Cardiac muscle cell (in vitro differentiated cells and primary cell): Measurements from ENCODE around the gene KIAA1143. TPM values are rescaled to one million over a fixed set of nuclear protein-coding genes. Genes with fewer than 3 reads are reported as not detected.
A peak's percentile ranks its signal among the peaks of the same experiment; 100 is the strongest.

Experiments used
- DNase-seq, 2 donors: peaks; one replicate each; pipeline versions ENCODE4 v3.0.0 to v3.0.0-alpha.2; 2010 to 2017; ENCODE audit warnings: low read depth in 1 of 2, low spot score in 1 of 2
- H3K27ac ChIP-seq: fragments of 200-600 bp; sonication (generic); 2 replicates; pipeline ENCODE4 v1.5.1; 2016
- H3K27me3 ChIP-seq: fragments of 200-600 bp; sonication (generic); 2 replicates; pipeline ENCODE4 v1.6.0; 2016; ENCODE audit warnings: control low read depth
- H3K36me3 ChIP-seq: fragments of 200-600 bp; sonication (generic); 2 replicates; pipeline ENCODE4 v1.5.1; 2016; ENCODE audit warnings: control low read depth
- H3K4me1 ChIP-seq: fragments of 200-600 bp; sonication (generic); 2 replicates; pipeline ENCODE4 v1.8.1; 2017; ENCODE audit warnings: low read depth, mild to moderate bottlenecking, mixed run types
- H3K4me3 ChIP-seq: fragments of 200-600 bp; sonication (generic); 2 replicates; pipeline ENCODE4 v1.5.1; 2016; ENCODE audit warnings: mild to moderate bottlenecking
- H3K9me3 ChIP-seq: fragments of 200-600 bp; sonication (generic); 2 replicates; pipeline ENCODE4 v1.5.1; 2017; ENCODE audit warnings: low read depth, mild to moderate bottlenecking, control low read depth
- polyA plus RNA-seq: library from polyadenylated mRNA; unstranded; fragments of >200 nt; fragmentation: Nextera tagmentation; extraction: Ambion mirVana; gene quantifications from 2 replicates; pipeline ENCODE4 v1.2.1, GENCODE V29; 2016
- total RNA-seq: library from RNA; depleted of rRNA; stranded (reverse); fragments of >200 nt; gene quantifications from 2 replicates; pipeline ENCODE4 v1.2.3, GENCODE V29; 2016
- TF ChIP-seq, protein P1 (sequence below): IDR thresholded peaks from 2 replicates; pipeline ENCODE4 v1.5.1; 2012; ENCODE audit warnings: low read depth, mild to moderate bottlenecking, low read length

The KIAA1143 gene
- total and polyA plus RNA-seq, 2 experiments from 2014 or later, result 20.9 to 30.4 TPM

DNA sequence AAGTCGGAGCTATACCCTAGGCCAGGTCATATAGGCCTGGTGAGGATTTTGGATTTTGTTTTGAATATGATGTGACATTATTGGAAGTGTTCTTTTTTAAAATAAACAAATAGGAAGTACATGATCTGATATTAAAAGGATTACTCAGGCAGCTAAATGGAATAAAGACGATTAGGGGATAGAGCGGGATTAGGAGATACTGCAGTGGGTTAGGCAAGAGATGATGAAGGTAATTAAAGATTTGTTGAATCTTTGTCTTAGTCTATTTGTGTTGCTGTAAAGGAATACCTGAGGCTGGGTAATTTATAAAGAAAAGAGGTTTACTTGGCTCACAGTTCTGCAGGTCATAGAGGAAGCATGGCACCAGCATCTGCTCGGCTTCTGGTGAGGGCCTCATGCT, 21.5 kb upstream of the KIAA1143 start:
- no peak for DNase-seq
- Histone ChIP-seq H3K4me3 (no peak overlapping the region), H3K27ac (no peak overlapping the region), H3K36me3 (no peaks in the 10 kb centered on the region), H3K27me3 (no peaks in the 10 kb centered on the region), H3K4me1 (no peaks in the 10 kb centered on the region), H3K9me3 (no peaks in the 10 kb centered on the region)
- TF ChIP-seq, protein P1, sequence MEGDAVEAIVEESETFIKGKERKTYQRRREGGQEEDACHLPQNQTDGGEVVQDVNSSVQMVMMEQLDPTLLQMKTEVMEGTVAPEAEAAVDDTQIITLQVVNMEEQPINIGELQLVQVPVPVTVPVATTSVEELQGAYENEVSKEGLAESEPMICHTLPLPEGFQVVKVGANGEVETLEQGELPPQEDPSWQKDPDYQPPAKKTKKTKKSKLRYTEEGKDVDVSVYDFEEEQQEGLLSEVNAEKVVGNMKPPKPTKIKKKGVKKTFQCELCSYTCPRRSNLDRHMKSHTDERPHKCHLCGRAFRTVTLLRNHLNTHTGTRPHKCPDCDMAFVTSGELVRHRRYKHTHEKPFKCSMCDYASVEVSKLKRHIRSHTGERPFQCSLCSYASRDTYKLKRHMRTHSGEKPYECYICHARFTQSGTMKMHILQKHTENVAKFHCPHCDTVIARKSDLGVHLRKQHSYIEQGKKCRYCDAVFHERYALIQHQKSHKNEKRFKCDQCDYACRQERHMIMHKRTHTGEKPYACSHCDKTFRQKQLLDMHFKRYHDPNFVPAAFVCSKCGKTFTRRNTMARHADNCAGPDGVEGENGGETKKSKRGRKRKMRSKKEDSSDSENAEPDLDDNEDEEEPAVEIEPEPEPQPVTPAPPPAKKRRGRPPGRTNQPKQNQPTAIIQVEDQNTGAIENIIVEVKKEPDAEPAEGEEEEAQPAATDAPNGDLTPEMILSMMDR, result no peak

DNA sequence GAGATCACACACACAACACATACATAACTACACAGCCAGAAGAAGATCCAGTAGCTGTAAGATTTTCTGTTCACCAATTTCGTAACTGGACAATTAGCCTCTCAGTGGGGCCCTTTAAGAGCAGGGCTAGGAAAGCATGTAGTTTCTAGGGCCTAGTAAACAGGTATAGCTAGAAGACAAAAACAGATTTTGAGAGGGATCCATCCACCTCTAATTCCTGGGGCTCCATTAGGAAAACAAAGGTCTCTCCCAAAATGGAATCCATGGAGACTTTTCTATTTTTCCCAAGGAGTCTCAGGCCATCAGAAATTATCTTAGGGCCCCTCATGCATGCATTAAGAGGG, 10.7 kb upstream of the KIAA1143 start:
- no peak for DNase-seq
- Histone ChIP-seq H3K27me3 (no peaks in the 10 kb centered on the region), H3K4me3 (no peak overlapping the region), H3K9me3 (peaks cover 4% of the 10 kb centered on the region), H3K36me3 (no peaks in the 10 kb centered on the region), H3K27ac (no peak overlapping the region), H3K4me1 (no peaks in the 10 kb centered on the region)
- TF ChIP-seq, protein P1, result no peak

DNA sequence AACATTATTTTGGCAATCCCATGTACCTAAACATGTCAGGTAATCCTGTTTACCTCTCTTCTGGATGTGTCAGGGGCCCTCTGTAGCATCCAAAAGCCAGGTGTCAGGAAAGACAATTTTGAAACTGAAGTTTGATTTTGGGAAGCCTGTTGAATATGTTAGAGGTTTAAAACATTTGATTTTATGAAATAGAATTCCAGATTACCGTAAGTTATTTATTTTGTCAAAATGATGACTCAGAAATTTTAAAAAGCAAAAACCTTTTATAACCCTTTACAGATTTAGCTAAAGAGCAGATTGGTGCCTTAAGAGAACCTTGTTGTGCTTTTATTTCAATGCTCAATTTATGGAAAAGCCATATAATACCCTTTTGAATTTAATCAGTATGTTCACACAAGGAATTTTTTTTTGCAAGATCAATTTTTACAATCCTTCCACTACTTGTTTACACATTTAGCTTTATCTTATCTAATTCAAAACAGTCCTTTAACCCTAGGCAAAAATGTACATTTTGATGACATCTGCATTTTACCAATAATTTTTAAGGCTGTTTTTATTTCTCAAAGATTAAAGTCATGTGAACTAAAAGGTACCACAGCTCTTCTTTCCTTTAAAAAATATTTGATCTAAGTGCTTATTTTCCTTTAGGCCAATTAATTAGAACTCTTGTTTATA, 10.1 kb upstream of the KIAA1143 start:
- no peaks in the 10 kb centered on the region for H3K4me1 ChIP-seq
- H3K9me3 ChIP-seq, result peaks cover 4% of the 10 kb centered on the region
- no peaks in the 10 kb centered on the region for H3K27me3 ChIP-seq
- DNase-seq, result no peak
- no peak overlapping the region for H3K4me3 ChIP-seq
- H3K36me3 ChIP-seq, result no peaks in the 10 kb centered on the region
- H3K27ac ChIP-seq, result no peak overlapping the region
- TF ChIP-seq, protein P1, result no peak

GRCh38 chr3:44764248-44764647, 2.8 kb upstream of the KIAA1143 start:
- Histone ChIP-seq H3K9me3 (no peaks in the 10 kb centered on the region), H3K27me3 (no peaks in the 10 kb centered on the region), H3K4me3 (no peak overlapping the region), H3K4me1 (no peaks in the 10 kb centered on the region), H3K36me3 (no peaks in the 10 kb centered on the region), H3K27ac (no peak overlapping the region)
- TF ChIP-seq, protein P1, result no peak
- DNase-seq, result no peak

- TF ChIP-seq, protein P1, result no peak
- Histone ChIP-seq H3K4me1 (no peaks in the 10 kb centered on the region), H3K27me3 (no peaks in the 10 kb centered on the region), H3K27ac (no peak overlapping the region), H3K36me3 (no peaks in the 10 kb centered on the region), H3K9me3 (no peaks in the 10 kb centered on the region), H3K4me3 (peak overlapping the region; percentile 92)
- DNase-seq, result no peak
These were observed 1.3 kb upstream of the KIAA1143 start for GRCh38 chr3:44762690-44763089.
